GM19023 (cell line): ENCODE data around the gene ANKRD63.

Source experiments
- ATAC-seq: cut with Tn5 transposase; IDR thresholded peaks from one replicate; pipeline ENCODE4 v1.9.1; 2021; ENCODE audit warnings: mild to moderate bottlenecking, moderate library complexity; ENCODE audit not compliant: unreplicated experiment

Gene ANKRD63

DNA sequence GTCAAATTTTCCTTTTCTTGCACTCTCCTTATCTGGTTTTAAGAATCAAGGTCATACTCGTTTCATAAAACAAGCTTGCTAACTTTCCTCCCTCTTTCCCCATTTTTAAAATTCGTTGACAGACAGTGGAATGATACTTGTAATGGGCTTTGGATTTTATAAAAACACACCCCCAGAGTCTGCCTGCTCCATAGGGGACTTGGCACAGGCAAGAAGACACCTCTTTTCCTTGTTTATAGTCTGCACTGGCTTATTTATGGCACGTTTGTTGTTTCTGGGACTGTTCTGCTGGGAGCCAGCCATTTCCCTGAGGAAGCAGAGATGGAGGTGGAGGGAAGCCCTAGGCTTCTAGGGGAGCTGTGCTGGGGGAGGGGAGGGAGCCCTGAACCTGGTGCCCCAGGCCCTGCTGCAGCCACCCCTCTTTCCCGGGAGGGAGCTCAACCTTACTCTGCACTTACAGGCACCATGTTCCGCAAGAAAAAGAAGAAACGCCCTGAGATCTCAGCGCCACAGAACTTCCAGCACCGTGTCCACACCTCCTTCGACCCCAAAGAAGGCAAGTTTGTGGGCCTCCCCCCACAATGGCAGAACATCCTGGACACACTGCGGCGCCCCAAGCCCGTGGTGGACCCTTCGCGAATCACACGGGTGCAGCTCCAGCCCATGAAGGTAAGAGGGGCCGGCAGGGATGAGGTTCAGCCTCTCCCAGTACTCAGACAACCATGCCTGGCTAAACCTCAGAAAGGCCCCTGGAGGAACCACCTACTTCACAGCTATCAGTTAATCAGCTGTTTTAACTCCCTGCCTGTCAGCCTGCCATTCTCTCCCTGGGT is 18.3 kb downstream of the ANKRD63 start:
- ATAC-seq = no peak

GRCh38 chr15:40263024-40263754 is 19.7 kb downstream of the ANKRD63 start:
- no peak for ATAC-seq

DNA sequence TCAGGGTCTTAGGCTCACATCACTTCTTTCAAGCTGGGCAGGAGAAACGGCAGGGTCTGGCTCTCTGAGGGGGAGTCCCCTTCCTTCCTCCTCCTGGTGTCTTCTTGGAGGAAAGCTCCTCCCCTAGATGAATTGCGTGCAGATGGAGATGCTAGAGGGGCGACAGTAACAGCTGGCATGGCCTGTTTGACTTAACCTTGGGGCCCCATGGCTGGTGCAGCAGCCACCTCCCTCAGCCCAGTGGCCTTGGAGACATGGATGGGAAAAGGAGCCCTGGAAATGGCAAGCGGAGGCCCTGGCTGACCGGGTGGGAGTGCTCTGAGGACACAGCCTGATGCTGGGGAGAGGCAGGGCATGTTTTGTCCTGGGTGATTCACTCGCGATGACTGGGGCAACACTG is 23.8 kb downstream of the ANKRD63 start:
- ATAC-seq = no peak

- ATAC-seq = no peak
Measured at GRCh38 chr15:40258544-40258943, 24.3 kb downstream of the ANKRD63 start.

DNA sequence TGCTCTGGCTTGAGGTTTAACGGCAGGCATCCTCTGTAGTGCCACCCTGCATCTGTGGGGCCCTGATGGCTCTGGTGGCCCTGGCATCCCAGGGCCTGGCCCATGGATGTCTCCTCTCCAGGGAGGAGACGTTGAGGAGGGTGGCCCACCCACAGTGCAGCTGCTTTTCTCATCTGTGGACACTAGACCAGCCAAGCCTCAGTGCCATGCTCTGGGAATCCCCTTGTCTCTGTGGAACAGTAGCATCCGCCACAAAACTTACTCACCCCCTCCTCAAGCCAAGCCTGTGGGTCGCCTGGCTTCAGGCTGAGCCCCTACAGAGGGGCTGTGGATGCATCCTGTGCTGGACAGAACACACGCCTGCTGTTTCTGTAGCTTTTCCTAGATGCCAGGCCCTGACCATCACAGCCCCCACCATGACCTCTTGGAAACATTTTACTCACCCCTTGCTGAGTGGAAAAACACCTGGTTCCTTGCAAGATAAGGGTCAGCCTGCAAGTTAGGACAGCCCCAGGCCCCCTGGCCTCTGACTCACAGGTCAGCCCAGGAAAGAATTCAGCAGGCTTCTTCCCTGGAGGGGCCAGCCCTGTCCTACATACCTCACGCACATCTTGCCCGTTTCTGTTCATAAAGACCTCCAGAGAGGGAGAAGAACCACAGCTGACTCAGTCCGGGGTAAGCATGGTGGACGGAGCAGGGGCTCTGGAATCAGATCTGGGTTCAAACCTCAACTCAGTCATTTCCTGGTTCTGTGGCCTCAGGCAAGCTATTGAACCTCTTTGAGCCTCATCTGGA is 25.0 kb downstream of the ANKRD63 start:
- ATAC-seq = no peak

GRCh38 chr15:40256638-40257235 is 26.1 kb downstream of the ANKRD63 start:
- ATAC-seq = no peak

DNA sequence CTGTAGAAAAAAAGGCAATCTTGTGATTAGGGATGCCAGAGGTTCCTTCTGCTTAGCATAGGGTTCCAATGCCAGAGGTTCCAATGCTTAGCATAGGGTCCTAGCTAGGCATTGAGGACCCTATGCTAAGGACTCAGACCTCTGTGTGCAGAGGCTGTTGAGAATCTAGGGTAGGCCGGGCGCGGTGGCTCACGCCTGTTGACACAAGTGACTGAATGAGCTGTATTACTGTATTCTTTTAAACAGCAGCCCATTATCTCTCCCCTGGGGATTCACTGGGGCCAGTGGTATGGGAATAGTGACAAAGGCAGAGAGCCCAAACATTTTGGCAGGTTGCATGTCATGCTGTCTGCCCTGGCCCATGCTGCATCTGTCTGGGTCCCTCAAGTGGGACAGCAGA is 27.8 kb downstream of the ANKRD63 start:
- no peak for ATAC-seq

GRCh38 chr15:40254452-40254851 is 28.4 kb downstream of the ANKRD63 start:
- ATAC-seq = no peak

- ATAC-seq = no peak
Measured at GRCh38 chr15:40253167-40253790, 29.6 kb downstream of the ANKRD63 start.

DNA sequence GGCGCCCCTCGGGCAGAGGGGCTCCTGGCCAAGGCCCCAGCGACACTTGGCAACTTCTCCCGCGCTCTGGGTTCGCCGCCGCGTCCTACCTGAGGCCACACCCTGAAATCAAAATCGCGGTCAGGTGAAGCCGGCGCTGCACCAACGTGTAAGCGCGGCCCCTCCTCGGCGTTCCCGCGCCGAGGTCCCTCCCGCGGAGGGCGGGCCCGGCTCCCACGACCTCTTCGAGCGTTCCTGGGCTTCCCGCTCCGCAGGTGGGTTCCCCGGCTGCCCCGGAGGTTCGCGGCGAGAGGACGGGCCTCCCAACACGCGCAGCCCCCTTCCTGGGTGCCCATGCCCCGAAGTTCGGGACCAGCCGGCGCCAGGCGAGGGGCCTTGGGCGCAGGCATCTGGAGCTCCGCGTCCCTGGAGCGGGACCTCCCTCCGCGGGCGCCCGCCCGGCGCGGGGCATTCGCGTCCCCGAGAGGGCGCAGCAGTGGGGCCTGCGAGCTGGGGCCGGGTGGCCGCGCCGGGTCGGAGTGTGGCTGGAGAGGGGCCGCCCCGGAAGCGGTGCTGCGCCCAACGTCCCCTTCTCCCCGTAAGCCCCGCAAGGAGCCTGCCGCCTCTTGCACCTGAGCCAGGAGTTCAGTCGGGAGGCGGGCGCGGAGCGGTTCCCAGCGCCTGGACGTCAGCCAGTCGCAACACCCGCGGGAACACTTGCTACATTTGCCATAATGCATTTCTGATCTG is 30.3 kb downstream of the ANKRD63 start:
- ATAC-seq = no peak

- ATAC-seq = no peak
Measured at GRCh38 chr15:40252141-40252437, 30.8 kb downstream of the ANKRD63 start.

DNA sequence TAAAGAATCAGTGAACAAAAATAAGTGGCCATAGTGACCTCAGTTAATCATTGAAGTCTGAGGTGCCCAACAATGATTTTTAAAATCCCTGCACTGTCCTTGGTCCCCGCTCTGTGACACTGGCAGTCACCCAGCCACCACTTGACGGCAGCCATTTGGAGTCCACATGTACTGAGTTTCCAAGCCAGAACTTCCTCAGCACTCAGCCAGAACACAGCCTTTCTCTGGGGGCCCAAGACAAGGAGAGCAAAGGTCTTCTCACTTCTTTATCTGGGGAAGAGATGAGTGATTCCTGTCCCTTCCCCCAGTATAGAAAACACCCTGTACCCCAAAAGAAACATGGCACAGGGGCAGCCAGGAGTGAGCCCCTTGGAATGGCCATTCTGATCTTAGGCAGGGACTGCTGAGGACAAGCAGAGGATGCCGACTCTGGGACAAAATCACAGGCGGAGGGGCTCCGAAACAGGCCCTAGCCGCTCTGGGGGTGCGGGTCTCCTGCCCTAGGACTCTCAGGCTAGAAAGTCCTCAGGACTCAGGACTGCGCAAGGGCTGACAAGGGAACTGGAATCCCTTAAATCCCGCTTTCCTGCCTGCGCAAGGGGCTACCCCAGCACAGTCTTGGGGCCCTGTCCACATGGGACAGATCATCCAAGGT is 31.3 kb downstream of the ANKRD63 start:
- ATAC-seq = no peak

GRCh38 chr15:40250771-40251483 is 31.9 kb downstream of the ANKRD63 start:
- no peak for ATAC-seq

DNA sequence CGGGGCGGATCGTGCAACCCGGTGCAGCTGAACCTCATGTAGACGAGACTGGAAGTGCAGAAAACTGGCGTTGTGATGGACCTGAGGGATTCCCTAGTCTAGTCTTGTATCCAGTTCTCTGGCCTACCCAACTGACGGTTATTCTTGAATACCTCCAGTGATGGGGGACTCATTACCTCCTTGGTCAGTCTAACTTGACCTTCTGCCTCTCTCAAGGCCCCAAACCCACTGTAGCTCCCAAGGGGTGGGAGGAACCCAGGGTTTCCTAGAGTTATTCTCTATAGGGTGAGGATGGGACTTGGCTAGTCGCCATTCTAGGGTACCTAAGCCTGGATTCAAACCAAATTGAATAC is 32.6 kb downstream of the ANKRD63 start:
- no peak for ATAC-seq

- ATAC-seq = no peak
Measured at GRCh38 chr15:40249477-40250303, 33.2 kb downstream of the ANKRD63 start.

- ATAC-seq = no peak
Measured at GRCh38 chr15:40248006-40248783, 34.7 kb downstream of the ANKRD63 start.

GRCh38 chr15:40247406-40247971 is 35.4 kb downstream of the ANKRD63 start:
- no peak for ATAC-seq
